ENCODE data around the gene COL19A1.

COL19A1 gene

DNA sequence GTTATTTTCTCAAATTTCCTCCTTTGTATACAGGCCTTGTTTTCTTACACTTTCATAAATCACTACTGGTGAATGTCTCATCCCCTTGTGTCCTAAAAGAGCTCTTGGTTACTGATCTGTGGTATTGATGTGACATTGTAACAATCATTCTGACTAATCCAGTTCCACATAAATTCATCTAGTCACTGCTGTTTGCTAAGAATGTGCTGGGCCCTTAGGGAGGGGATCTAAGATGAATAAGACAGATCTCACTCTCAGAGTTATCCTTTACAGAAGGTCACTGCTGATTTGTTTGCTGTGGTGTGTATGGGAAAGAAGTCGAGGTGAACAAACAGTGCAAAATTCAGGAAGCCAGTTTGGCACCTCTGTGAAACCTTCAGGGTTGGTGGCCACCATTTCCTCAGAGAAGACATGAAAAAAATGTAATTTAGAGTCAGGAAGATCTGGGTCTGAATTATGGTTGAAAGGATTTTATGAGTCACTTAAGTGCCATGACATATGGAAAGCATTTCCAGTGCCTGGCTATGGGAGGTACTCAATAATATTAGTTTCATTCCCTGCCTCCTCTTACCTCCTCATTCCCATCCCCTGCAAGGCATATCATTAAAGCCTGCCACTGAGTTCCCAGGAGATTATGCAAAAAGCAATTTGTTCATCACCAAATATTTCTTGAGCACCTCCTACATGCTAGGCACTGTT, 314.7 kb downstream of the COL19A1 start:
- ATAC-seq: peak; percentile 39
- H3K4me3 Mint-ChIP-seq: no peak overlapping the region
- H3K36me3 Mint-ChIP-seq: peaks cover 46% of the 10 kb centered on the region
- H3K4me1 Mint-ChIP-seq: no peaks in the 10 kb centered on the region
- no peaks in the 10 kb centered on the region for H3K27me3 Mint-ChIP-seq
- H3K9me3 Mint-ChIP-seq: no peaks in the 10 kb centered on the region
- H3K27ac Mint-ChIP-seq: no peak overlapping the region

DNA sequence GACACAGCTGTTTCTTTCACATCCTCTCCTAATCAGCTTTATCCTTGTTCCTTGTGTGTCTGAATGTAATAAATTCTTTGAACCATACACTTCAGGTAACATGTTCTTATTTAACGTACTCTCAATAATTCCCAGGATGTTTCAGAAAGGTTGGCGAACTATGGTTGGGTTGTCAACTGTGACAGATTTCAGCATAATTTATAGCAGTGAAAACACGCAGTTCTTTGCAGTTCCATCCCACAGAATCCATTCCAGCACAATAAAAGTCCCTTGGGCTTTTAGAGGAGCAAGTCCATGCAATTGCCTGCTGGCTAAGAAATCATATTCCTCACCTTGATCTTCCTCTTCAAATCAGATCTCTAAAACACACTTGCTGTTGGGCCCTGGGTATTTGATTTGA, 317.2 kb downstream of the COL19A1 start:
- ATAC-seq: no peak
- Mint-ChIP-seq H3K9me3 (no peaks in the 10 kb centered on the region), H3K4me1 (no peaks in the 10 kb centered on the region), H3K36me3 (peaks cover 48% of the 10 kb centered on the region), H3K27me3 (no peaks in the 10 kb centered on the region), H3K27ac (no peak overlapping the region), H3K4me3 (no peak overlapping the region)

- Mint-ChIP-seq H3K9me3 (no peaks in the 10 kb centered on the region), H3K4me3 (no peak overlapping the region), H3K36me3 (peaks cover 45% of the 10 kb centered on the region), H3K27me3 (no peaks in the 10 kb centered on the region), H3K27ac (no peak overlapping the region), H3K4me1 (no peaks in the 10 kb centered on the region)
- no peak for ATAC-seq
These were observed 318.4 kb downstream of the COL19A1 start for GRCh38 chr6:70184723-70185122.

DNA sequence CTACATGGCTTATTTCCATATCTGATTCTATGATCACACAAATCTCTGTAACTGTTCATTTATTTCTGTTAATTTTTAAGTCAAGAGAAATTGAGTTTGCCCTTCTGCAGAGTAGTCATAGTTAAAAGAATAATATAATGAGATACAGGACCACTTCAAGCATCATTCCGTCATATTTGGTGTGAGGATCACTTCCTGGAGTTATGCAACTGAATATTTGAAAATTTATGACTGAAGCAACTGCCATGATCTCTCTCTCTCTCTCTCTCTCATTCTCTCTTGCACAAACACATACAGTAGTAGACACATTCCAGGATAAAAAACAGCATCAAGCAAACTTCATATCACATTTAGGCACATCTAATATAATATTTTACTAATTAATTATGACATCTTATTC, 320.1 kb downstream of the COL19A1 start:
- H3K27me3 Mint-ChIP-seq: no peaks in the 10 kb centered on the region
- H3K4me3 Mint-ChIP-seq: no peak overlapping the region
- no peaks in the 10 kb centered on the region for H3K4me1 Mint-ChIP-seq
- no peaks in the 10 kb centered on the region for H3K9me3 Mint-ChIP-seq
- H3K27ac Mint-ChIP-seq: no peak overlapping the region
- H3K36me3 Mint-ChIP-seq: peaks cover 53% of the 10 kb centered on the region
- ATAC-seq: no peak

DNA sequence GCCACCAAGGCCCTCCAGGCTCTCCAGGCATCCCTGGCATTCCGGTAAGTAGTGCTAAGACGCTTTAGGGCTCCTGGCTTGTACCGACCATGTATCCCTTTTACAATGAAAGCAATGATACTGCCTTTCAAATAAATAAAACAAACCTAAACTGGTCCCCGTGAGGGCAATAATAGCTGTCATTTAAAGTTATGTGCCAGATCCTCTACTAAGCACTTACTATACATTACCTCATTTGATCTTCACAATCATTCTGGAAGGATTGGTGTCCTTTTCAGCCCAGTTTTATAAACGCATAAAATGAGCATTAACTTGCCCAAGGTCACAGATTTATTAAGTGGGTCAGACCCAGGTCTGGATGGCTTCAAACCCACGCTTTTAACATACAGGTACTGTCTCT, 321.8 kb downstream of the COL19A1 start:
- Mint-ChIP-seq H3K4me1 (no peaks in the 10 kb centered on the region), H3K9me3 (no peaks in the 10 kb centered on the region), H3K36me3 (peaks cover 67% of the 10 kb centered on the region), H3K27me3 (no peaks in the 10 kb centered on the region), H3K27ac (no peak overlapping the region), H3K4me3 (no peak overlapping the region)
- ATAC-seq: no peak

DNA sequence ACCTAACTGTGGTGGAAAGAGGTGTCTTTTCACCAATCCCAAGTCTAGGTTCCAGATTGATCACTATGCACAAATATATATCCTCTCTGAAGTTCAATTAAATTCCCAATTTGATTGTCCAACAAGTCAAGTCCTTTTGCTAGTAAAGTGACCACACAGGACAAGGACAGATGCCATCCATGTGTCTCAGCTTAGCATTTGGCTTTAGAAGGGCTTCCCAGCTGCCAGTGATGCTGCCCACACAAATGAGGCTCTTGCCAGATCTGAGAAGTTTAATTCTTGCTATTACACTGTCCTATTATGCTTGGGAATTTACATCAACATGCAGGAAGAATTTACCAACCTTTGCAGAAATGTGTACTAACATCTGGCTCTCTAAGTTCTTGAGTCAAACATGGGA, 328.1 kb downstream of the COL19A1 start:
- Mint-ChIP-seq H3K27ac (no peak overlapping the region), H3K9me3 (no peaks in the 10 kb centered on the region), H3K4me1 (no peaks in the 10 kb centered on the region), H3K4me3 (no peak overlapping the region), H3K27me3 (no peaks in the 10 kb centered on the region), H3K36me3 (peaks cover 51% of the 10 kb centered on the region)
- ATAC-seq: no peak

- Mint-ChIP-seq H3K27ac (no peak overlapping the region), H3K9me3 (no peaks in the 10 kb centered on the region), H3K4me3 (no peak overlapping the region), H3K27me3 (no peaks in the 10 kb centered on the region), H3K4me1 (no peaks in the 10 kb centered on the region), H3K36me3 (peaks cover 35% of the 10 kb centered on the region)
- ATAC-seq: no peak
These were observed 330.2 kb downstream of the COL19A1 start for GRCh38 chr6:70196531-70196930.

DNA sequence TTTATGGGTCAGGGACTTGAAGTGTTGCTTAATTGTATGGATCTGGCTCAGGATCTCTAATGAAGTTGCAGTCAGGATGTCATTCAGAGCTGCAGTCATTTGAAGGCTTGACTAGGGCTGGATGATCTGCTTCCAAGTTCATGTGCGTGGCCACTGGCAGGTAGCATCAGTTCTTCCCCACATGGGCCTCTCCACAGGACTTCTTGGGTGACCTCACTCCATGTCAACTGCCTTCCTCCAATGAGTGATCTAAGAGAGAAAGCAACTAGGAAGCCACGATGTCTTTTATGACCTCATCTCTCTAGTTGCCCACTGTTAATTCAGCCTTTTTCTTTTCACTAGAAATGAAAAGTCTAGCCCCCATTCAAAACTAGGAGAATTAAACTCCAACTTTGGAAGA, 332.4 kb downstream of the COL19A1 start:
- Mint-ChIP-seq H3K4me3 (no peak overlapping the region), H3K27ac (no peak overlapping the region), H3K4me1 (no peaks in the 10 kb centered on the region), H3K27me3 (no peaks in the 10 kb centered on the region), H3K9me3 (no peaks in the 10 kb centered on the region), H3K36me3 (peaks cover 16% of the 10 kb centered on the region)
- no peak for ATAC-seq

DNA sequence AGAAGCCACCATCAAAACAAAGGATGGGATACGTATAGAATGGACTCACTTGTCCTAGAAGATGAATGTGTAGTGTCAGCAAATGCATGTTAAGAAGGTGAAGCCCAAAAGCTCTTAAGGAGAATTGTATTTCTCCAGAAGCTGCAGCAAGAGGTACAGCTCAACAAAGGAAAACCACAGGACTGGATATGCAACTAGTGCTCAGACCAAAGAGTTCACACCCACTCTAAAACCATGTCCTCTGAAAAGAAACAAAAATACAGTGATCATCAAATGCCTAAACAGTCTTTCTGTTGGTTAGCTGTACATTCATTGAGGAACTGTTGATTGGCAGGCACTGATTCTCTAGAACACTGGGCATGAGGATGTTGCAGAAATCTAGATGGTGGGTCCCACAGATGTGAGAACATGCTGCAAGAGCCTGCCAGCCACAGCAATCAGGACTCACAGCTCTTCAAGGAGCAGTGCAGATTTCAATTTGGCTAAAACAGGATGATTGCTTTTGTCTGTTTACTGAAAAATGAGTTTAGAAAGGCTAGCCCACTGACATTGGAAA, 342.0 kb downstream of the COL19A1 start:
- peaks cover 10% of the 10 kb centered on the region for H3K36me3 Mint-ChIP-seq

GRCh38 chr6:70210462-70210861, 344.1 kb downstream of the COL19A1 start:
- Mint-ChIP-seq H3K27ac (no peak overlapping the region), H3K27me3 (no peaks in the 10 kb centered on the region), H3K9me3 (no peaks in the 10 kb centered on the region), H3K4me3 (no peak overlapping the region), H3K4me1 (no peaks in the 10 kb centered on the region), H3K36me3 (peaks cover 10% of the 10 kb centered on the region)
- ATAC-seq: no peak

More for the DNA sequence above, 342.0 kb downstream of the COL19A1 start:
- H3K27ac Mint-ChIP-seq: no peak overlapping the region
- no peaks in the 10 kb centered on the region for H3K4me1 Mint-ChIP-seq
- H3K9me3 Mint-ChIP-seq: no peaks in the 10 kb centered on the region
- H3K27me3 Mint-ChIP-seq: no peaks in the 10 kb centered on the region
- no peak overlapping the region for H3K4me3 Mint-ChIP-seq
- no peak for ATAC-seq

- Mint-ChIP-seq H3K4me3 (no peak overlapping the region), H3K9me3 (no peaks in the 10 kb centered on the region), H3K27ac (no peak overlapping the region), H3K4me1 (no peaks in the 10 kb centered on the region), H3K36me3 (no peaks in the 10 kb centered on the region), H3K27me3 (no peaks in the 10 kb centered on the region)
- ATAC-seq: no peak
These were observed 349.2 kb downstream of the COL19A1 start for GRCh38 chr6:70215460-70216108.

- Mint-ChIP-seq H3K36me3 (no peaks in the 10 kb centered on the region), H3K4me3 (no peak overlapping the region), H3K9me3 (no peaks in the 10 kb centered on the region), H3K27ac (no peak overlapping the region), H3K27me3 (no peaks in the 10 kb centered on the region), H3K4me1 (peaks cover 8% of the 10 kb centered on the region)
- peak; percentile 36 for ATAC-seq
These were observed 350.4 kb downstream of the COL19A1 start for GRCh38 chr6:70216767-70217166.

DNA sequence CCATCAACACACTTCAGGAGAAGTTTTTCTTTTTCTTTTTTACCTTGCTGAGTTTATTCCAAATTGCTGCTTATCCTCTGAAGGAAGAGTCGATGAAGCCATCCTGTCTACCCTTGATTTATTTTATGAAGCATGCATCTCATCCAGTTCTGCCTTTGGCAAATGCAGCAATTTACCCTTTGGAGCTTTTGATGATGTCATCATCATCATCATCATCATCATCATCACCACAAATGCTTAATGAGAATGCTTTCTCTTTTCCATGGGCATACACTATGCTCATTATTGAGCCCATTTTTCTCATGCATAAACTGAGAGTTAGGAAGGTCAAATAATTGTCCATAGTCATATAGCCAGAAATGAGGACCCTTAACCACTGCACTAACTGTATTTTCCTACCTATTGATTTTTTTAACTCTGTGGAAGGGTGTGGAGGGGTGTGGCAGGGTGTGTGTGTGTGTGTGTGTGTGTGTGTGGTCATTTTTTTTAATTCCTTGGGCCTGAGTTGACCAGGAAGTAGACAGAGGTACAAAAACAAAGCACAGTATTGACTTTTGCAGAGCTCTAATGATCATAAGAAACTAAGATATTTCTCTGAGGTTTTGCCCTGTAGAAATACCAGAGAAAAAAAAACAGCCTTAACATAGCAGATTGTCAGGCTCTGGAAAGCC, 353.7 kb downstream of the COL19A1 start:
- no peak overlapping the region for H3K27ac Mint-ChIP-seq
- ATAC-seq: no peak
- peaks cover 8% of the 10 kb centered on the region for H3K4me1 Mint-ChIP-seq
- no peaks in the 10 kb centered on the region for H3K36me3 Mint-ChIP-seq
- no peaks in the 10 kb centered on the region for H3K9me3 Mint-ChIP-seq
- no peak overlapping the region for H3K4me3 Mint-ChIP-seq
- peaks cover 8% of the 10 kb centered on the region for H3K27me3 Mint-ChIP-seq

DNA sequence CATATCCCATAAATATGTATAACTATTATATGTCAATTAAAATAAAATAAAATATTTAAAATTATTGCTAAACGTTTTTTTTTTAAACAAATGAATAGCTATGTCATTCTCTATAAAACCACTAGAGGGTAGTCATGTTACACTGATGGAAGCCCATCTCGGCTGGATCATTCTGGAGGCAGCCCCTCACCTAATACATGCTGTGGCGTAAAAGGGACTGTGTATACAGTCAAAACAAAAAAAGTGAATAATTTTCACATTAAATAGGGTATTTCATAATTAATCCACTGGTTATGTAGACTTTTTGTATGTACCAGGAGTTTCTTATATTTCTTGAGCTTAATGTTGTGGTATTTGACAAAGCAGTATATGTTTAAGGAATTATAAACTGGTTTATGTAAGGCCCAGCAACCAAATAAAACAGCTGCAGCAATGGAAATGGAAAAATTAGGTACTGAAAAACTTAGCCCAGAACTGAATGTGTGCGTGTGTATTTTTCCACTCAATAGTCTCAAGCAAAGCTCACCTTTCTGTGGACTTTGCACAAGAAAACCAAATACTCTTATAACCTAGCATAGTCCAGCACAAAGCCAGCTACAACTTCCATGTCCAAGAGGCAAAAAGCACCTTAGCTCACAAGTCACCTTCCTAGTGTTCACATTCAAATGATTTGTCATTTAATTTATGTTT, 354.8 kb downstream of the COL19A1 start:
- H3K4me1 Mint-ChIP-seq: peaks cover 8% of the 10 kb centered on the region
- no peaks in the 10 kb centered on the region for H3K9me3 Mint-ChIP-seq
- H3K27me3 Mint-ChIP-seq: peaks cover 8% of the 10 kb centered on the region
- H3K27ac Mint-ChIP-seq: no peak overlapping the region
- H3K36me3 Mint-ChIP-seq: no peaks in the 10 kb centered on the region
- no peak for ATAC-seq
- H3K4me3 Mint-ChIP-seq: no peak overlapping the region

GRCh38 chr6:70221715-70222438, 355.5 kb downstream of the COL19A1 start:
- Mint-ChIP-seq H3K4me1 (peaks cover 8% of the 10 kb centered on the region), H3K27me3 (peaks cover 8% of the 10 kb centered on the region), H3K36me3 (no peaks in the 10 kb centered on the region), H3K9me3 (no peaks in the 10 kb centered on the region), H3K4me3 (no peak overlapping the region), H3K27ac (no peak overlapping the region)
- no peak for ATAC-seq

Data from stimulated activated memory B cell treated with anti-CD40 and anti-IgM and Interleukin-4, amounts not matched to agents 10 μg/mL and 1 μg/mL and 100 μg/mL, for 72 hours (primary cell).